ENCODE measurements around the gene HNRNPUL1. TPM values are rescaled to one million over a fixed set of nuclear protein-coding genes. Genes with fewer than 3 reads are reported as not detected.
A peak's percentile ranks its signal among the peaks of the same experiment; 100 is the strongest.
"Not testable (repeated sequence)": the region's sequence is repeated elsewhere in the genome, so short reads cannot be mapped to it uniquely, and the experiment has no call there.

Gene HNRNPUL1
- total RNA-seq, 1 donor from 2014 or later = 254 TPM

- Mint-ChIP-seq H3K27ac (peak overlapping the region; percentile 91), H3K27me3 (ENCODE audit: insufficient read depth) (peaks cover 9% of the 10 kb centered on the region), H3K4me3 (peak overlapping the region; percentile 83), H3K4me1 (ENCODE audit: low read depth) (peaks cover 24% of the 10 kb centered on the region), H3K36me3 (ENCODE audit: low read depth) (no peaks in the 10 kb centered on the region), H3K9me3 (no peaks in the 10 kb centered on the region)
- intact Hi-C loops (cut with micrococcal nuclease) = no loop called here
- peak; percentile 23 for DNase-seq (ENCODE audit: low spot score)
Observed at GRCh38 chr19:41226053-41226873, 37.9 kb upstream of the HNRNPUL1 start.

DNA sequence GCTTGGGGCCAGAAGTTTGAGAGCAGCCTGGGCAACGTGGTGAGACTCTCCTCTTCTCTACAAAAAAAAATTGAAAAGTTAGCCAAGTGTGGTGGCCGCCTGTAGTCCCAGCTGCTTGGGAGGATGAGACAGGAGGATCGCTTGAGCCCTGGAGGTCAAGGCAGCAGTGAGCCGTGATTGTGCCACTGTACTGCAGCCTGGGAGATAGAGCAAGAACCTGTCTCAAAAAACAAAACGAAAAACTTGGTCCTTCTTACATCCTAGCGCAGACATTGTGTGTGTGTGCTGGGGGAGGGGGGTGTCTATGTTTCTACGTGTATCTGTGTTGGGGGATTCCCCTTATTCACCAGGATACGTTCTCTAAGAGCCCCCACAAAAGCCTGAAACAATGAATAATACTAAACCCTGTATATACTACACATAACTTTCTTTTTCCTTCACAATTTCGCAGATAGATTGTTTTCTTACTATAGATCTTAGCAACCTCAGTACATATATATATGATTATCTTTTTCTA, 37.2 kb upstream of the HNRNPUL1 start:
- no peak for DNase-seq (ENCODE audit: low spot score)
- H3K4me1 Mint-ChIP-seq (ENCODE audit: low read depth) = peaks cover 24% of the 10 kb centered on the region
- peak overlapping the region; percentile 83 for H3K4me3 Mint-ChIP-seq
- H3K27ac Mint-ChIP-seq = peak overlapping the region; percentile 77
- H3K36me3 Mint-ChIP-seq (ENCODE audit: low read depth) = no peaks in the 10 kb centered on the region
- H3K27me3 Mint-ChIP-seq (ENCODE audit: insufficient read depth) = peaks cover 8% of the 10 kb centered on the region
- intact Hi-C loops (cut with micrococcal nuclease) = no loop called here
- no peaks in the 10 kb centered on the region for H3K9me3 Mint-ChIP-seq

- Mint-ChIP-seq H3K4me1 (ENCODE audit: low read depth) (peaks cover 24% of the 10 kb centered on the region), H3K9me3 (no peaks in the 10 kb centered on the region), H3K36me3 (ENCODE audit: low read depth) (no peaks in the 10 kb centered on the region), H3K4me3 (no peak overlapping the region), H3K27me3 (ENCODE audit: insufficient read depth) (no peaks in the 10 kb centered on the region), H3K27ac (no peak overlapping the region)
- DNase-seq (ENCODE audit: low spot score) = no peak
- intact Hi-C loops (cut with micrococcal nuclease) = no loop called here
Observed at GRCh38 chr19:41228486-41228885, 35.7 kb upstream of the HNRNPUL1 start.

GRCh38 chr19:41229338-41229737, 34.8 kb upstream of the HNRNPUL1 start:
- intact Hi-C loops (cut with micrococcal nuclease); H3K36me3 Mint-ChIP-seq (ENCODE audit: low read depth); H3K27me3 Mint-ChIP-seq (ENCODE audit: insufficient read depth); H3K27ac Mint-ChIP-seq; H3K9me3 Mint-ChIP-seq; H3K4me3 Mint-ChIP-seq; DNase-seq (ENCODE audit: low spot score): not testable (repeated sequence)
- H3K4me1 Mint-ChIP-seq (ENCODE audit: low read depth) = peaks cover 17% of the 10 kb centered on the region

- intact Hi-C loops (cut with micrococcal nuclease) = no loop called here
- Mint-ChIP-seq H3K9me3 (no peaks in the 10 kb centered on the region), H3K4me3 (no peak overlapping the region), H3K4me1 (ENCODE audit: low read depth) (peaks cover 17% of the 10 kb centered on the region), H3K36me3 (ENCODE audit: low read depth) (no peaks in the 10 kb centered on the region), H3K27ac (no peak overlapping the region), H3K27me3 (ENCODE audit: insufficient read depth) (no peaks in the 10 kb centered on the region)
- no peak for DNase-seq (ENCODE audit: low spot score)
Observed at GRCh38 chr19:41230067-41230857, 33.9 kb upstream of the HNRNPUL1 start.

DNA sequence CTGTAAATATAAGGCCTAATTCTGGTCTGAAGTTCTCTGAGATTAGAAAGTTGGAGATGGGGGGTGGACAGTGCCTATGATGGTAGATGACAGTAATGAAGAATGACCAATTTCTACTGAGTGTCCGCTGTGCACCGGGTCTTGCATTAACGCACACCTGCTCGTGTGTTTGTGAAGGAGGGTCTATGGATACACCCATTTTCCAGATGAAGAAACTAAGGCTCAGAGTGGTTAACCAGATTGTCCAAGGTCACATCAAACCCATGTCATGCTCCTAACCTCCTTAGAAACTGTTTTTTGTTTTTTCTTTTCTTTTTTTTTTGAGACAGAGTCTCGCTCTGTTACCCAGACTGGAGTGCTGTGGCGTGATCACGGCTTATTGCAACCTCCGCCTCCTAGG, 31.5 kb upstream of the HNRNPUL1 start:
- H3K27ac Mint-ChIP-seq = no peak overlapping the region
- H3K4me3 Mint-ChIP-seq = no peak overlapping the region
- H3K9me3 Mint-ChIP-seq = no peaks in the 10 kb centered on the region
- no peak for DNase-seq (ENCODE audit: low spot score)
- no peaks in the 10 kb centered on the region for H3K4me1 Mint-ChIP-seq (ENCODE audit: low read depth)
- intact Hi-C loops (cut with micrococcal nuclease) = no loop called here
- H3K36me3 Mint-ChIP-seq (ENCODE audit: low read depth) = no peaks in the 10 kb centered on the region
- H3K27me3 Mint-ChIP-seq (ENCODE audit: insufficient read depth) = no peaks in the 10 kb centered on the region

- DNase-seq (ENCODE audit: low spot score) = no peak
- no peak overlapping the region for H3K4me3 Mint-ChIP-seq
- H3K36me3 Mint-ChIP-seq (ENCODE audit: low read depth) = no peaks in the 10 kb centered on the region
- H3K4me1 Mint-ChIP-seq (ENCODE audit: low read depth) = no peaks in the 10 kb centered on the region
- intact Hi-C loops (cut with micrococcal nuclease) = no loop called here
- H3K9me3 Mint-ChIP-seq = no peaks in the 10 kb centered on the region
- no peak overlapping the region for H3K27ac Mint-ChIP-seq
- H3K27me3 Mint-ChIP-seq (ENCODE audit: insufficient read depth) = no peaks in the 10 kb centered on the region
Observed at GRCh38 chr19:41233748-41234240, 30.4 kb upstream of the HNRNPUL1 start.

GRCh38 chr19:41234512-41235168, 29.5 kb upstream of the HNRNPUL1 start:
- Mint-ChIP-seq H3K36me3 (ENCODE audit: low read depth) (no peaks in the 10 kb centered on the region), H3K27ac (no peak overlapping the region), H3K4me1 (ENCODE audit: low read depth) (no peaks in the 10 kb centered on the region), H3K27me3 (ENCODE audit: insufficient read depth) (no peaks in the 10 kb centered on the region), H3K4me3 (no peak overlapping the region), H3K9me3 (no peaks in the 10 kb centered on the region)
- intact Hi-C loops (cut with micrococcal nuclease) = no loop called here
- no peak for DNase-seq (ENCODE audit: low spot score)

DNA sequence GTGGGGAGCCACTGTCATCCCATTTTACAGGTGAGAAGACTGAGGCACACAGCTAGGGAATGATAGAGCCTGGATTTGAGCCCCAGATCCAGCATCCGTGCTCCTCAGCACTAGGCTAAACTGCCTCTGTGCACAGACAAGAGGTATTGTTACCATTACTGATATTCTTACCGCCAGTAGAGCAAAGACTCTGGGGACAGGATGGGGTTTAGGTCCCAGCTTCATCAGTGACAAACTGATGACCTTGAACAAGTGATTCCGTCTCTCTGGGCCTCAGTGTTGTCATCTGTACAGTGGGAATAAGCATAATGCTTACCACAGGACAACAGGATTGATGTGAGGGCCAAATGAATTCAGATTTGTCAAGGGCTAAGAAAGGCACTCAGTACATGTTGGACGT, 28.7 kb upstream of the HNRNPUL1 start:
- intact Hi-C loops (cut with micrococcal nuclease) = no loop called here
- DNase-seq (ENCODE audit: low spot score) = no peak
- H3K9me3 Mint-ChIP-seq = no peaks in the 10 kb centered on the region
- no peaks in the 10 kb centered on the region for H3K36me3 Mint-ChIP-seq (ENCODE audit: low read depth)
- H3K27me3 Mint-ChIP-seq (ENCODE audit: insufficient read depth) = no peaks in the 10 kb centered on the region
- no peaks in the 10 kb centered on the region for H3K4me1 Mint-ChIP-seq (ENCODE audit: low read depth)
- H3K27ac Mint-ChIP-seq = no peak overlapping the region
- H3K4me3 Mint-ChIP-seq = no peak overlapping the region

- Mint-ChIP-seq H3K36me3 (ENCODE audit: low read depth) (no peaks in the 10 kb centered on the region), H3K27ac (no peak overlapping the region), H3K4me3 (no peak overlapping the region), H3K27me3 (ENCODE audit: insufficient read depth) (no peaks in the 10 kb centered on the region), H3K4me1 (ENCODE audit: low read depth) (no peaks in the 10 kb centered on the region), H3K9me3 (no peaks in the 10 kb centered on the region)
- intact Hi-C loops (cut with micrococcal nuclease) = no loop called here
- DNase-seq (ENCODE audit: low spot score) = no peak
Observed at GRCh38 chr19:41238244-41238643, 25.9 kb upstream of the HNRNPUL1 start.

DNA sequence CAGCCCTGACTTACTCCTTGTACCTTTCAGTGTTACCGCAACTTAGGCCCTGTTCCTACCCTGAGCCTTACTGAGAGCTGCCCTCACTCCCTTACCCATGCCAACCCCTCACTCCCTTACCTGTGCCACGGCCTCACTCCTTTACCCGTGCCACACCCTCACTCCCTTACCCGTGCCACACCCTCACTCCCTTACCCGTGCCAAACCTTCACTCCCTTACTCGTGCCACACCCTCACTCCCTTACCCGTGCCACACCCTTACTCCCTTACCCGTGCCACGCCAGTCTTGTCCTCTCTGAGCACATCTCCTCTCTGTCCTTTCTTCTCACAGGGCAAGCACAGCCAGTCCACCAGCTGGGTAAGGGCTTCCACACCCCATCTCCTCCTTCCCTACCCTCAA, 24.8 kb upstream of the HNRNPUL1 start:
- Mint-ChIP-seq H3K27ac (no peak overlapping the region), H3K9me3 (no peaks in the 10 kb centered on the region), H3K4me1 (ENCODE audit: low read depth) (no peaks in the 10 kb centered on the region), H3K4me3 (no peak overlapping the region), H3K36me3 (ENCODE audit: low read depth) (no peaks in the 10 kb centered on the region), H3K27me3 (ENCODE audit: insufficient read depth) (no peaks in the 10 kb centered on the region)
- no peak for DNase-seq (ENCODE audit: low spot score)
- intact Hi-C loops (cut with micrococcal nuclease) = no loop called here

DNA sequence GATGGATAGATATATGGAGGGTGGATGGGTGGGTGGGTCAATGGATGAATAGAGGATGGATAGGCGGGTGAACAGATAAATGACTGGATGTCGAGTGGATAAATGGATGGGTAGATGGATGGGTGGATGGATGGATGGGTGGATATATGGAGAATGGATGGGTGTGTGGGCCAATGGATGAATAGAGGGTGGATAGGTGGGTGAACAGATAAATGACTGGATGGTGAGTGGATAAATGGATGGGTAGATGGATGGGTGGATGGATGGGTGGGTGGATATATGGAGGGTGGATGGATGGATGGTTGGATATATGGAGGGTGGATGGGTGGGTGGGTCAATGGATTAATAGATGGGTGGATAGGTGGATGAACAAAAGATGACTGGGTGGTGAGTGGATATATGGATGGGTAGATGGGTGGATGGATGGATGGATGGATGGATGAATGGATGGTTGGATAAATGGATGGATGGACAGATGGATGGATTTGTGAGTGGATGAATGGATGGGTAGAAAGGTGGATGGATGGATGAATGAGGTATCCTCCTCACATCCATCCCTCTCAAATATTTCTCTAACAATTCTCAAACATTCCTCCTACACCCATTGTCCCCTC, 24.1 kb upstream of the HNRNPUL1 start:
- no peaks in the 10 kb centered on the region for H3K36me3 Mint-ChIP-seq (ENCODE audit: low read depth)

More for the DNA sequence above, 24.1 kb upstream of the HNRNPUL1 start:
- H3K27me3 Mint-ChIP-seq (ENCODE audit: insufficient read depth) = no peaks in the 10 kb centered on the region
- DNase-seq (ENCODE audit: low spot score) = no peak
- no peak overlapping the region for H3K4me3 Mint-ChIP-seq
- no peak overlapping the region for H3K27ac Mint-ChIP-seq
- H3K9me3 Mint-ChIP-seq = no peaks in the 10 kb centered on the region
- H3K4me1 Mint-ChIP-seq (ENCODE audit: low read depth) = no peaks in the 10 kb centered on the region
- intact Hi-C loops (cut with micrococcal nuclease) = no loop called here

All from activated T-helper 1 cell treated with anti-CD3 and anti-CD28 coated beads, Interleukin-12 subunit alpha, Interleukin-12 subunit beta, Interleukin-2, Interleukin-4 antibody, amounts not matched to agents 30 ng/mL and 10 ng/mL and 1 ng/mL, durations not matched to agents 14 hours and 24 hours and 36 hours (primary cell).